Amniotic stem cell (primary cell): Measurements from ENCODE around the gene HEXA.

Experiments
- DNase-seq: peaks from one replicate; lab custom pipeline; 2025; lab: John Stamatoyannopoulos, UW

HEXA gene

DNA sequence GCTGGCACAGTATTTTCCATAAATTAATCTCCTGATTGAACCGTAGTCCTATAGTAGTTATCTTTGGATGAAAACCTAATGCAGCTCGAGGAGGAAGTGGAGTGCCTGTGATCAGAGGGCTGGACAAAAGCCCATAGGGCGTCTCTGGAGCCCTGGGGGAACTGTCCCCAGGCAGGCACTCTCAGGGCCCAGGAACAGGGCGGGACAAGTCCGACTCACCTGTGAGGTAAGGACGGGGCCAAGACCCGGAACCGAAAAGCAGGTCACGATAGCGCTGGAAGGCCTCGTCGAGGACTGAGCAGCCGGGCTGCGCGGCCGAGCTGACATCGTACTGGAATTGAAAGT lies 341 bp downstream of the HEXA start:
- no peak for DNase-seq

DNA sequence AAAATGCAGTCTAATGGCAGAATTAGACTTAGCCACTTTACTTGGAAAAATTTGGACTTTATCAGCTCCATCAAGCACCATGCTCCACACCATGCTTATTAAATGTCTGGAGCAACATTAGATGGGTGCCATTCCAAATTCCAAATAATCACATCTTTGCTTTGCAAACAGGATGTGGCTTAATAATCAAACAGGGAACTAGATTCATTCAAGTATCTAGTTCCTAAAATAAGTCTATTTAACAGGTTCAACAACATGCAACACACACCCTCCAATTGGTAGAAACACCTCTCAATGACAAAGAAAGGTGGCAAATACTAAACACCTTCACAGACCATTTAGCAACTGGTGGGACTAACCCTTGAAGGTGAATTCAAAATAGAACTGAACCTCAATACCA lies 3.5 kb downstream of the HEXA start:
- no peak for DNase-seq

DNA sequence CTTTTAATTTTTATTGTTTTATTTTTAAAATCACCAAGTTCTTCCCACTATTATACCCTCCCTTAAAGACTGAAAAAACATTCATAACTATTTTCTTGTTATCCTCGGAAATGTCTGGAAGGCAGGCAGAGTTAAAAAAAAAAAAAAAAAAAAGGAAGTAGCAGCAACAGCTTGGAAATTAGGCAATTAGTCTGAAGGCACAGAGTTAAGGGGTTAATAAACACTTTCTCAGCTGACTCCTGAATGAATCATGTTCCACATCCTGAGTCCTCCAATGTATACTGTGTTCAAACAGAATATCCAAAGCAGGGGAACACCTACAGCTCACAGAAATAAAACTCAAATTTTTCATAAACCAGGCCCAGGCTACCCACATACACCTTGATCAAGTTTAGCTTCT lies 5.8 kb downstream of the HEXA start:
- no peak for DNase-seq

DNA sequence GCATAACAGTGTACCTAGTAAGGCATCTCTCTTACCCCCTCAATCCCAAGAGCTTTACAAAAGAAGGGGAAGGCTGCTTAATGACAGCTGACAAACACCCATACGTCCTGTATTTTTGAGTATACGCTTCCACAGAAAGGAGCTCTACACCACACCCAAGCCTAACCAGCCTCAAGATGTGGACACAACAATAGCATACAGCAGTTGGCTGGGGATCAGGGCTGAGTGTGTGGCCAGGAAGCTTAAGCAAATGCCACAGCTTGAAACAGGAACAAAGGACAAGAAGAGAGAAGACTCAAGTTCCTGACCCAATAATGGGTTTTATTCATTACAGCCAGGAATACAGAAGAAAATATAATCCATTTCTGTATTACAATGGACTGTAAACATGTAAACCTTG lies 6.9 kb downstream of the HEXA start:
- no peak for DNase-seq

DNA sequence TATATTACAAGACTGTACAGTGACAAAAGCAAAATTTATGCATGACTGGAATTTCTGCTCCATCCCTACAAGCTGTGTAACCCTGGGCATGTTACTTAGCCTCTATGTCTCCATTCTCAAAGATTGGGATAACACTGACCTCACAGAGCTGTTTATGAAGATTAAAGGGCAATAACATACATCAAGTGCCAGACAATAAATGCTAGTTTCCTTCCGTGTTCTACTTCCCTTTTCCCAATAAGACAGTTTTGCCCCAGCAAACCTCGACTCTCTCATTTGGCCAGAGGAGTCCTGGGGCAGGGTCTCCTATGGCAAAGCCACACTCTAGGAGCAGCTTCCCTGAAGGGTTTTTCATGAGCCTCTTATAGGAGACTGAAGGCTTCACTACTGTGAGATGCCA lies 7.5 kb downstream of the HEXA start:
- DNase-seq = no peak

DNA sequence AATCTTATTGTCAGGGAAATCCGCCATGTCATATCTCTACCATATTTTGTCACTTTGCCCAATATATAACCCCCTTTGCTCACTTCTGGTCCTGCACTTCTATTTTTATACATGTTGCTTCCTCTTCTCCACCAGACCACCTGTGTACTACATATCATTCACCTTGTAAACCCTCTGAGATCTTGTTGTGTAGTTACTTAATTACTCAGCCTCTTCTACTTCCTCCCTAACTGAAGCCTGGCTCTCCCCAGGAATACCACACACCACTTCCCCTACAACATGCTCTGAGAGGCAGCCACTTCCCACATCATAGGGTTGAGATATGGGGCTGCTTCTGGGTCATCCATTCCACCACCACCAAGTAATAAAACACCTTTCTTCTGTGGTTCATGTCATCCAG lies 10.0 kb downstream of the HEXA start:
- no peak for DNase-seq

DNA sequence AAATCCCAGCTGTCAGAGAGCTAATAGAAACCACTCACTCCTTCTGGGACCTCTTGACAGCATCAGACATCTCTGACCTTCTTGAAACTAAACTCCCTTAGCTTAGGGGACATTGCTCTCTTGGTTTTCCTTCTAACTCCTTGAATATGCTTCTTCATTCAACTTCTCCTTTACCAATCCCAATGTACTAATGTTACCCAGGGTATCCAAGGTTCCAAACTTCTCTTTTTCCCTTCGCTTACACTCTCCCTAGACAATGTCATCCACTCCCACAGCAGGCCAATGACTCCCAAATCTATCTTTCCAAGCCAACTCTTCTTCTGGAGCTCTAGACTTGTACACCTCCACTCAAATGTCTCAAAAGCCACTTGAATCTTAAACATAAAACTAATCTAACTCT lies 14.6 kb downstream of the HEXA start:
- DNase-seq = no peak

DNA sequence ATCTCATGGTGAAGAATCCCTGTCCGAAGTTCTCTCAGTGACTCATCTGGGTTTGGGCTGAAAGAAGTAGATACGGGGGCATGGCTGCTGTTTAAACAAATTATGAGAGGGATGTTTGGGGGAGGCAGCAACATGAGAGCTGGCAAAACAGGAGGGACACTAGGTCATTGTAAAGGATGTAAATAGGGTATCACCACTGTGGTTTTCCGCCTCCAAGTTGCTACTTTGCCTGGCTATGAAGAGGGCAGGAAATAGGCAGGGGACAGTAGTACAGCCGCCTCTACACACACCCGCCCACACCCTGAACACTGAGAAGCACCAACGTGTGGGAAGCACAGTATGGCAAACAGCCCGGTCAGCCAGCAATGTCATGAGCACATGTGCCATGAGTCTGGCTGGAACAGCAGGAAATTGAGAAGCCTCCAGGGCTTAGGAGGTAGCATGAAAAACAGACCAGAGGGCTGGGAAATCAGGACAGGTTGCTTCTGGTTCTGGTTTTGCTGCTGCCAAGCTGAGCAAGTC lies 17.1 kb downstream of the HEXA start:
- peak; percentile 45 for DNase-seq

DNA sequence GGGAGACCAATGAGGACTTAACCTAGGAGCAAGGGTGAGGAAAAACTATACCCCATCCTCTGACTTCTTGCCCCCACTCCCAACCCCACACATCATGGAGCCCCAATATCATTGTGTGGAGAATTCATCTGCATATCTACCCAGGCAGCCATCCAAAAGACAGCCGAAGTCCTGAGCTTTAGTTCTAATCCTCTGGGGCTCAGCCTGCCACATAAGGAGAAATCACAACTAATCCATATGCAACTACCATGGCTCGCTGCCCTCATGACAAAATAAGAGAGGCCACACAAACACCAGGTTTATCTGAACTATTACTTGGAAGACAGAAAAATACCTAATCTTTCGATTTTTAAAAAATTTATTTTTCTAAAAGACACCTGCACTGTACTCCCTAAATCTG lies 17.7 kb downstream of the HEXA start:
- no peak for DNase-seq

DNA sequence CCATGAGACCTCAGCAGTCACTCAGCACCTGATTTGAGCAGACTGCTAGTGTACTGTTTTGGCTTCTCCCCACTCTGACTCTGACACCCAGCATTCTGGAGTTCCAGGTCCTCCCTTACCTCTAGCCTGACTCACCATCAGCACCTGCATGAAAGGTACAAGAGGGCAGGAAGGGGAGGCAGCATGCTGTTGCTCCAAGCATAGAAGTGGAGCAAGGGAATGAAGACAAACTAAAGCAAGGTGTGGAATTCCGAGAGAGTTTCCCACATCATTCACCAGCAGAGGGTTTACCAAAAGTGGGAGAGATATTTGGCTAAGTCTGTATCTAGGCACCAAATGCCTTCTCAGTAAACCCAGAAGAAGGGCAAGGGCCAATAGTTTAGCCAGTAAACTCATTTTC lies 21.3 kb downstream of the HEXA start:
- no peak for DNase-seq

DNA sequence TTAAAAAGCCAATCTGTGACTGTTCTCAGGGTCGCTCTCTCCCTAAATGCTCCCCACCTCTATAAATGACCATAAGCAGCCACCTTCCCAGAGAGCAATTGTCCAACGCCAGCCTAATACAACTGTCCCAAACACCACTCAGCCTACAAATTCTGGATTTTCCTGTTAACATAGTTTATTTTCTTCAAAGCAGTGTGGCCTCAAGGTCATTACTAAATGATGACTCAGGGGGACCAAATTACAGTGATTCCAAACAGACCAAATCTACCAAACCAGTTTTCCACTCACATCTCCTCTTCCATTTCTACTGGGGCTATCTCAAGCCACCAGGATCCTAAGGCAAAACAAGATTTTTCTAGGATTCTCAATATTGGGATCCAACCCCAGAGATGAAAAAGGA lies 22.5 kb downstream of the HEXA start:
- no peak for DNase-seq

DNA sequence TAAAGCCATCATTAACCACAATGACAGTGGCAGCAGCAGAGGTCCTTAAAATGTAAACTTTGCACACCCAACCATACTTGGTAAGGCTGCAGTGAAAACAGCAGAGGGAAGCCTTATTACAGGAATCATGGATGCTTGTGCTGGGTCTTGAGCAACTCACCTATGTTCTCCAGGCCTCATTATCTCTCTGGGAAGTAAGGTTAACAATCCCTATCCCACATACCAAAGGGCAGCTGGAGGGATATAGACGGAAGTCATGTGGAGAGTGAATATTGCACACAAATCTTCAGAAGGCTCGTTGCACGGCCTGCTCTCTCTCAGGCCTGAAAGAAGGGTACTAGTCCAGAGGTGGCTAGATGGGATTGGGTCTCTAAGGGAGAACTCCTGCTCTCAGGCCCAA lies 30.0 kb downstream of the HEXA start:
- DNase-seq = no peak

DNA sequence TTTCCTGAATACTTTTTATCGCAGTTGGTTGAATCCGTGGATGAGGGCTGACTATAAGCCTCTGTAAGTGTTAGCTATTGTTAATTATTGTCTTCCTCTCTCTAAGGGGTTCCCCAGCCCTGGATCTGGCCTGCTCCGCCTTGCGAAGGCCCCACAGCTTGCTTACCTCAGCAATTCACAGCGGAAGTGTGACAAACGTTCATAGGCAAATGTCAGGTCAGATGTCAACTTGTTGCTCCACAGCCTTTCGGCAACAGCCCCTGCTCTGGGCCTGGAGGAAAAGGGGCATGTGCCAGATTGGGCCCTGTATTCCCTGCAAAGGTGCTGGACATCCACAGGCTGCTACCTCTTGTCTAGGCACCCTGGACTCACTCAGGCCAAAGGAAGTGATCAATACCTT lies 30.5 kb downstream of the HEXA start:
- no peak for DNase-seq

DNA sequence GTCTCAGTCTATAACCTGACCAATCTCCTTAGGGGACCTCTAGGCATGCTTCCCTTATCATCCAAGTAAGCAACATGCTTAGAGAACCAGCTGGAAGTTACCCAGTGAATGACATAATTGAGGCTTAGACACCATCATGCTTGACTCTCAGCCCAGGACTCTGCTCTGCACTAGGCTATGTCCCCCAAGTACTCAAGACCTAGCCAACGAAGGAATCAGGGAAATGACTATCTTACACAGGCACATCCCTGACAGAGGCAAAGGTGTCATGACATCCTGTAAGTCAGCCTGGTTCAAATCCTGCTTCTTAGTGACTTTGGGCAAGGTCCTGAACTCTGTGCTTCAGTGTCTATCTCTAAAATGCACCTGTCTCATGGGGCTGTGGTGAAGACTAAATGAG lies 31.2 kb downstream of the HEXA start:
- no peak for DNase-seq

DNA sequence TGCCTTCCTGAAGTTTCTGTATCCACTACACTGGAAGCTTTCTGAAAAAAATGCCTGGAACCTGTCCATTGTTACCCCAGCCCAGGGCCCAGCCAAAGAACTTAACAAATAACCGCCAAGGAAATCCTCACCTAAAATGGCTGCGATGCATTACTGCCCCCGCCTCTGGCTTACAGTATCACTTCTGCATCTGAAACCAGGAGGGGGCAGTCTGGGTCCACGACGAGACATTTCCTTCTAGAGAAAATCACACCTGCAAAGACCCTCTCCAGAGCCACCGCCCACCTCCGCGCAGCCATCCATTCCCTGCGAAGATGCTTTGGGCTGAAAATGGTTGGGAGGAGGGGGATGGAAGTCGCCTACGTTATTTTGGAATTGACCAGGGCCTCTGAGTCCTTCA lies 33.4 kb downstream of the HEXA start:
- DNase-seq = no peak

DNA sequence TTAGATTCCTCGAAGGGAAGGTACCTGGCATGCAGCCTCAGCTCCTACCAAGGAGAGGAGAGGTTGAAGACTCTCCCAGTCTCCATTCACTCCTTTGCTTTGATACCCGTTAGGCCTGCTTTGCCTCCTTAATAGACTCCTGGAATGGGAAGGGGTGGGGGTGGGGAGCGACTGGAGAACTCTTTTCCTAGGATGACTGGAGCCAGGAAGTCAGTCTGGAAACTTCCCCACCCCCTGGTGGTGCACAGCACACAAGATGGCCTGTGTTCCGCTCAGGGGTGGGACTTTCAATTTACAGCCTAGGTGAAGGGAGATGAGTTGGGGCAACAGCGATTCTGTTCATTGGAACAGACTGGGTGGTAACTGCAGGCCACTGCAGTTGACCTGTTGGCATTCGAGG lies 34.5 kb downstream of the HEXA start:
- no peak for DNase-seq

DNA sequence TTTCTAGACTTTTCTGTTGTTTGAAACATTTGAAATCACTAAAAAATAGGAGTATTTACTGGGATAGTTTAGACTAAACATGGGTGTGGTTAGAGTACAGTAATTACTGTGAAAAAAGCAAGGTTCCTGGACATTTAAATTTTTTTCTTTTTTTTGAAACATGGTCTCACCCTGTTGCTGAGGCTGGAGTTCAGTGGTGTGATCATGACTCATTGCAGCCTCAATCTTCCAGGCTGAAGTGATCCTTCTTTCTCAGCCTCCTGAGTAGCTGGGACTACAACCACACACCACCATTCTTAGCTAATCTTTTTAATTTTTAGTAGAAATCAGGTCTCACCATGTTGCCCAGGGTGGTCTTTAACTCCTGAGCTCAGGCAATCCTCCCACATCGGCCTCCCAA lies 35.4 kb downstream of the HEXA start:
- DNase-seq = no peak

DNA sequence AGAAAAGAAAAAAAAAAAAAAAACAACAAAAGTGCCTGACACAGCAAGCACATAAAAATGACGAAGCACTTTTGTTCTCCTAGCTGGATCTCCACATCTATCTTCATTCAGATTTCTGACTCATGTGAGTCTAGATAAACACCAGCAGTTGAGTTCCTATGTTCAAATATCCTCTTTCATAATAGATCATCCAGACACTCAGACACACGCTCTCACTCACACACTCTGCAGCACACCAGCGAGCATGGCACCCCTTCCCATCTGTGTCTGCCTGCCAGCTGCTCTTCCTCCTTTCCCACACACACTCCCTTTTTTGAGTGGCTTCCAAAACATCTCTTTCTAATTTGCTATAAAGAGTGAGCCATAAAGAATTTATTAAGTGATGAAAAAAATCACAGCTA lies 36.0 kb downstream of the HEXA start:
- peak; percentile 28 for DNase-seq

DNA sequence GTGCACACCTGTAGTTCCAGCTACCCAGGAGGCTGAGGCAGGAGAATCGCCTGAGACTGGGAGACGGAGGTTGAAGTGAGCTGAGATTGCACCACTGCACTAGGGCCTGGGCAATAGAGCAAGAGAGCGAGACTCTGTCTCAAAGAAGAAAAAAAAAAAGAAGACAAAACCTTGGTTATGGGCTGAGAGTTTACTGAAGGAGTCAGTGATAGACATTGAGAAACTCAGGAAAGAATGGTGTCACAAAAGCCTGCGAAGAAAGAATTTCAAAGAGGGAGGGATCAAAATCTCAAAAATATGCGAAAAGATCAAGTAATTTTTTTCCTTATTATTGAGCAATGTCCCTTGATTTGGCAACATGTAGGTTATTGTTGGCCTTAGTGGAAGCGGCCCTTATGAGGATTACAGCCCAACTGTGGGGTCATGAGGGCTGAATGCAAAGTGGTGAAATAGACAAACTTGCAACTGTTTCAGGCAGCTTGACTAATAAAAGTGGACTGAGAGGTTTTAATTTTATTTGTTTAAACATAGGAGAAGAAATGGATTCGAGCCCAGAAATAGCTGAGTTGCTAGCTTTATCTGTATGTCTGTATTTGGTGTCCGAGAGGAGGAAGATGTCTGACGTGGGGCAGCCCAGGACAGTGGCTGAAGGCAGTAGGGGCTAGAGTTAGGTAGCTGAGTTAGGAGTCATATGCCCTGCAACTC lies 37.0 kb downstream of the HEXA start:
- DNase-seq = no peak

DNA sequence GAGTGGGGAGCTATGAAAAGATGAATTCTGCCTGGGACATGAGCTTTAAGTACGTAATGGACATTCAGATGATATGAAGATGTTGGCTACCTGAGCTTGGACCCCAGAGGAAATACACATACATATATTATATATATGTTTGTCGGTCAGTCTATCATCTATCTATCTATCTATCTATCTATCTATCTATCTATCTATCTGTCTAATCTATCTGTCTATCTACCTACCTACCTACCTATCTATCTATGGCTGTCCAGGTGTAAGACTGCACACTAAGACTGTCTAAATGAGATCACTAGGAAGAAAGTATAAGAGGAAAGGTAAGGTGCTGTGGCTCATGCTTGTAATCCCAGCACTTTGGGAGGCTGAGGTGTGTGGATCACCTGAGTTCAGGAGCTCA lies 37.7 kb downstream of the HEXA start:
- DNase-seq = no peak

DNA sequence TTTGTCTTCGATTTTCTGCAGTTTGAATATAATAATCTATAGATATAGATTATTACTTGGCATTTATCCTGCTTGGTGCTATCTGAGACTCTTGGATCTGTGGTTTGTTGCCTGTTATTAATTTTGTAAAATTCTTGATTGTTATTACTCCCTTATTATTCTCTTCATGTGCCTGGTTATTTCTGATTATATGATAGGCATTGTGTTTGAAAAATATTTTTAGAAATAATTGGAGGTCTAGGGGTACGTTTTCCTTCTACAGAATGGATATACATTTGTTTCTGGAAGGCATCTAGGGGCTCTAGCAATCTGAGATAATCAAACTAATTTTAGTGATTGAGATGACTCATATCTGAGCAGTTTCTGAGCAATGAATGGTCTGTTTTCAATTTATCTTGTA lies 41.0 kb downstream of the HEXA start:
- DNase-seq = no peak

DNA sequence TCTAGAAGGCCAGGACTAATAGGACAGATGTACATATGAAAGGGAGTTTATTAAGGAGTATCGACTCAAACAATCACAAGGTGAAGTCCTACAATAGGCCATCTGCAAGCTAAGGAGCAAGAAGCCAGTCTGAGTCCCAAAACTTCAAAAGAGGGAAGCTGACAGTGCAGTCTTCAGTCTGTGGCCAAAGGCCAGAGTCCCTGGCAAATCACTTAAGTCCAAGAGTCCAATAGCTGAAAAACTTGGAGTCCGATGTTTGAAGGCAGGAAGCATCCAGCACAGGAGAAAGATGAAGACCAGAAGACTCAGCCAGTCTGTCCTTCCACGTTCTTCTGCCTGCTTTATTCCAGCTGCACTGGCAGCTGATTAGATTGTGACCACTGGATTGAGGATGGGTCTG lies 44.8 kb downstream of the HEXA start:
- no peak for DNase-seq

DNA sequence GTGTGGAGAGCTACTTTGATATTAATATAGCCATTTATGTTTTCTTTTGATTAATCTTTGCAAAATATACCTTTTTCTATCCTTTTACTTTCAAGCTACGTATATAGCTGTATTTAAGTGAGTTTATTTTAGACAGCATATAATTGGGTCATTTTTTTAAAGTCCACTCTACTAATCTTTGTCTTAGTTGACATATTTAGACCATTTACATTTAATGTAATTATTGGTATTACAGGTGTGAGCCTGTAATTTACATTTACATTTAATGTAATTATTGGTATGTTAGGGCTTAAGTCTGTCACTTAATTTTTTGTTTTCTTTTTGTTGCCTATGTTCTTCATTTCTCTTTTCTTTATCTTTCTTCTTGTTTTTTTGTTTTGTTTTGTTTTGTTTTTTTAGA lies 52.1 kb downstream of the HEXA start:
- DNase-seq = no peak

DNA sequence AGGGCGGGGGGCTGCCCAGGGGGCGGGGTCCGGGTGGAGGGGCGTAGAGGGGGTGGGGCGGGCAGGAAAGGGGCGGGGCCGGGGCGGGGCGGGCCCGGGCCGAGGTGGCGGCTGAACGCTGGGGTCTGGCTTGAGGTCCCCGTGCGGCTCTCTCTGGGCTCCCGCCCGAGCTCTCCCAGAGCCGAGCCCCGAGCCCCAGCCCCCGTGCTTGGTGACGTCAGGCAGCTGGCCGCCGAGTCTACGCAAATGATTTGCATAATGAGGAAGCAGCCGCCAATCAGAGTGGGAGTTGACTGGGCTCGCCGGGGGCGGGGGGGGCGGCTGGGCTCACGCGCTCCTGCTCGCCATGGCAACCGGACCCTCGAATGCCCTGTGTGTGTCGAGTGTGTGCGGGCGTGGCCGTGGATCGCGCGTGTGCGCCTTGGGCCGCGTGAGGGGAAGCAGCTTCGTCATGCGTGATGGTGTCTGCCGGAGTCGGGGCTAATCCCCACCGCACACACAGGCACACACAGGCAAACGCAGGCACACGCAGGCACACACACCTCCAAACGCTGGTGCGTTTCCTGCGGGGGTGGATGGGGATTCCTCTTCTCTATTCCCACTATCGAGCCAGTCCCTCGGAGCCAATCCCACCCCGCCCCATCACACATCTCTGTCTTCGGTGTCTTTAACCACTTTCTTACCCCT lies 55.7 kb downstream of the HEXA start, which contains the start of gene CELF6:
Gene CELF6 (minus strand): TSS at position 173 of the 687 bp plus-strand sequence. CDS start 283 bp downstream, outside the sequence.
- peak; percentile 20 for DNase-seq
